HG03575 (cell line): ENCODE results near the gene ACSM5.
"Not testable (repeated sequence)": the region's sequence is repeated elsewhere in the genome, so short reads cannot be mapped to it uniquely, and the experiment has no call there.

Experiments used
- ATAC-seq: cut with Tn5 transposase; IDR thresholded peaks from one replicate; pipeline ENCODE4 v1.9.1; 2021; ENCODE audit not compliant: unreplicated experiment, insufficient number of reproducible peaks, low FRiP score; ENCODE audit errors: extremely low read depth

ACSM5 gene

DNA sequence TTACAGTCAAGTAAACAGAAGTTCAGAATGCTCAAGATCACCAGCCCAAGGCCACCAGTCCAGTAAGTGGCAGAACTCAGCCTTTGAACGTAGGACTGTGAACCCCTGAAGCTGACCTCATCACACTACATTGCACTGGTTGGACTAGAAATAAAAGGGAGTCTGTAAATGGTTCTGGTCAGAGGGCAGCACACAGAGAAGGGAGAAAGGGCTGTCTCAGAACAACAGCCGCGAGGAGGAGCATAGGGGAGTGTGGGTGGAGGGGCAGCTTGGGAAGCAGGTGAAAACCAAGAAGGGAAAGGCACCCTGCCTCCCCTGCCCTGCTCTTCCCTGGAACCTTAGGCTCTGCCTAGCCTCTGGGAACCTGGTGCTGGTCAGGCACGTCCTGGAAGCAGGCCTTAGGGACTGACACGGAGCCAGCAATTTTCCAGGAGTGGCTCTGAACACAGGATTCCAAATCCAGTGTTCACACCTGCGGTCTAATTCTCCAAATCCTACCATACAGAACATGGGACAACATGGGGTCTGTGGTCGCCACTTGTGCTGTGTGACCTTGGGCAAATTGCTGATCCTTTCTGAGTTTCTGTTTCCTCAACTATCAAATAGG, 11.8 kb upstream of the ACSM5 start:
- no peak for ATAC-seq

DNA sequence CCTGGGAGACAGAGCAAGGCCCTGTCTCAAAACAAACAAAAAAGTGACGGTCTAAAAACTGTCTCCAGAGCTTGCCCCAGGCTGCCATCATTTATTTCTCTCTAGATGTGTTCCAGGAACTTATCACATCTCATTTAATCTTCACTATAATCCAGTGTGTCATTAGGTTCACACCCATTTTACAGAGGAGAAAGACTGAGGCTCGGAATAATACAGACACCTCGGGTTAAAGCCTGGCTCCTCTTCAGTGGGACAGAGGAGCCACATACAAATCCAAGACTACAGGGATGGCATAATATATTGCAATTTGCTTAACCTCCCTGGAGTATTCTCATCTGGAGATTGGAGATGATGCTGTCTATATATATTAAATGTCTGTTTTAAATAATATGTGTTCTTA, 10.7 kb upstream of the ACSM5 start:
- no peak for ATAC-seq

DNA sequence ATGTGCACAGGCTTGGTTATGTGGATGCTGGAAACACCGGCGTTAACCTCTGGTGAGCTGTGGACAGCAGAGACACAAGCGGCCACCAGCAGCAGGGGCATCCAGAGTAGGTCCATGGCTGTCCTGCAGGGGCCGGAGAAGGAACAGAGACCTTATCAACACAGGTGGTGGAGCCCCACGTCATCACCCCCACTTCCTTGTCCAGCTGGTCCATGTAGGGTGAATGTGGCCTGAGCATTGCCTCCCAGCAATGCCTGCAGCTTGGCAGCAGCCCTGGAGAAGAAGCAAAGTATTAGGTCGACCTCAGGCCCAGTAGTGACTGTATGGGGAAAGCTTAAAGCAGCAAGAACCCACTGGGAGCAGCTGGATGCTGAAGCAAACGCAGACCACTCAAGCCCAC, 10.1 kb upstream of the ACSM5 start:
- ATAC-seq, result no peak

DNA sequence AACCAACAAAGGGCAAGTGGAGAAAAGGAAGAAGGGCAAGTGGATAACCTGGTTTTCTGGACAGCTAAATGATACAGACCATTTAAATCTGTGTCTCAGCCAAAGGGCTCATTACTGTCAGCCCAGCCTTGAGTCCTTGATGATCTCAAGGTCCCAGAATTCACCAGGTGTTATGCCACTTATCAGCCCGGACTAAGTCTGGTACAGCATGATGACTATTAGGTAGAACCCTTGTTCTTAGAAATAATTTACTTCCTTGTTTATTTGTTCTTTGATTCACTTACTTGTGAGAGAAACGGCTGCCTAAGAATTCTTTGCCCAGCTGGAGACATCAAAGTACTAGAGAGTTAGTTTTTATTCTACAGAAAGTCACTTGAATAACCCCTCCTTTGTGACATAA, 8.3 kb upstream of the ACSM5 start:
- ATAC-seq, result no peak

DNA sequence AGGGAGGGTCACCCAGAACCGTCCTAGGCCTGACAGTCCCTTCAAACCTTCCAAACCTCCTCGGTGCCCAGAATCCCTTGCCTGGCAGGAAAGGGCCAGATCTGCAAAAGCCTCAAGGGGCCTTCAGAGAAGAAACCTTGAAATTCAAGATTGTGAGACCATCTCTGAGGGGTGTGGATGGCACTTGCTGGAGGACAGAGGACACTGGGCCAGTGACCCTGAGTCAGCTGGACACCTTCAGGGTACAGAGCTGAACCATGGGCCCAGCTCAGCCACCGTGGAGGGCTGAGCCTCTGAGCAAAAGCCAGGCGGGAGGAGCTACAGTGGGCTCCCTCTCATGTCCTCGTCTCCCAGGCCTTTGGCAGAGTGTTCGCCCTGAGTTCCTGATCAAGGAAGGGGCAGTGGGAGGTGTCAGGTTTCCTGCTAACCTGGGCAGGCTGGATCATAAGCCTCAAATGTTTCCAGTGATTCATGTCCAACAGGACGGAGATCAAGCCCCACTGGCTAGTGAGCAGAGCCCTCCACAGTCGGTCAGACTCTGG, 7.8 kb upstream of the ACSM5 start:
- no peak for ATAC-seq

DNA sequence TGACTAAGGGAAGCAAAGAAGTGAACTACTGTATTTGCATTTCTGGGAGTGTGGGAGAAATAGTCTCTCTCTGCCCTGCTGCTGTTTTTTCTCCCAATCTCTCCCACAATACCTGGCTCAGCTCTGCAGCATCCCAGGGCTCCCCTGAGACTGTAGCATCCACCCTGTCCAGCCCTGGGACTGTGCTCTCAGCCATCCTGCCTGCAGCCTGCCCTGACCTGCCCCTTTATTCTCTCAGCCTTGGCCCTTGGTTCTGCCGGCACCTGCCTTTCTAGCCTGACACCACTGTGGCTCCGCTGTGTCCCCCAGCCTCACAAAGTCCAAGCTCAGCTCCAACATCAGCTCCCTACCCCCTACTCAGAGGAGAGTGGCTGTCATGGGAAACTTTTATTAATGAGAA, 6.7 kb upstream of the ACSM5 start:
- ATAC-seq, result no peak

DNA sequence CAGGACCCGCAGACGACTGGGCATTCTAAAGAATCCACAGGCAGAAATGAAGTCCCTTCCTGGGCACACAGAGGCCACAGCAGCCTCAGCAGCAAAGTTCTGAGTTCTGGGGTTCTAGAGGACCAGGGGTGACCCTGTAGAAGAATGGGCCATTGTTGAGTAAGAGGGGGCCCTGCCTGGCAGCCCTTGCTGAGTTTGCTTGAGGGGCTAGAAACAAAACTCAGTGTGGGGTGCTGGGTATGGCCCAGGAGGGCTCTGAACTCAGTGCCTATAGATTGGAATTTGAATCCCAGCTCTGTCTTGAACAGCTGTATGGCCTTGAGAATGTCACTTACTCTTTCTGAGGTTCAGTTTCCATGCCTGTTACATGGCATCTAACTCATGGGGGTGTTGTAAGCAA, 4.7 kb upstream of the ACSM5 start, which contains the start of gene PDILT:
Gene PDILT (minus strand): TSS at position 101 of the 400 bp plus-strand sequence. CDS start 5,437 bp downstream, outside the sequence.
- no peak for ATAC-seq

DNA sequence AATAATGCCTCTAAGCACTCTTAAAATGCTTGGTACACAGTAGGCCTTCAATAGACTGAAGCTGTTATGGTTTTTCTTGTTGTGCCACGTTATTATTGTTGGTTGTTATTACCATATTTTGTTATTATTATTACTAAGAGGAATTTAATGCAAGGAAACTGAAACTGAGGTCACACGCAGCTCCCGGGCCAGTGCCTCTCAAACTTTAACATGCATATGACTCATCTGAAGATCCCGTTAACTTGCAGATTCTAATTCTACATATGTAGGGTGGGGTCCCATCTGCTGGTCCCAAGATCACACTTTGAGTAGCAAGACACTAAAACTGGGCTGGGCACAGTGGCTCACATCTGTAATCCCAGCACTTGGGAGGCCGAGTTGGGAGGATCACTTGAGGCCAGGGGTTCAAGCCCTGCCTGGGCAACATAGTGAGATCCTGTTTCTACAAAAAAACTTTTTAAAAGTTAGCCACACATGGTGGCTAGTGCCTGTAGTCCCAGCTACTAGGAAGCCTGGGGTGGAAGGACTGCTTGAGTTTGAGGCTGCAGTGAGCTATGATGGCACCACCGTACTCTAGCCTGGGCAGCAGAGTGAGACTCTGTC, 888 bp downstream of the ACSM5 start:
- ATAC-seq, result no peak

DNA sequence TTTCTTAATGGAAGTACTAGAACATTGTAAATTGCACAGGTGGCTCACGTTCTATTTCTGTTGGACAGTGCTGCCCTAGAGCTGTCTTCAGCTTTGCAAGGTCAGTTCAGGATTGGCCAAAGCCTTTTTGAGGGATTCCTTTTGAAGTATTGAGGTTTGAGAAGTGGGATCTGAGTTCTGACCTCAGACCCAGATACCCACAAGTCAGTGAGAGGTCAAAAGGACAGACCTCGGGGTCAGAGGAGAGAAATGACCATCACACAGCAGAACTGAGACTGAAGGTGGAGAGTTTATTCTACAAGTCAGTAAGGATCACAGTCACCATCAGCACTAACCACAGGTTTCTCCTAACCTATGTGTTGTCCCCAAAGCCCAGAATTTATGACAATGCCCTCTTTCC, 1.7 kb downstream of the ACSM5 start:
- no peak for ATAC-seq

DNA sequence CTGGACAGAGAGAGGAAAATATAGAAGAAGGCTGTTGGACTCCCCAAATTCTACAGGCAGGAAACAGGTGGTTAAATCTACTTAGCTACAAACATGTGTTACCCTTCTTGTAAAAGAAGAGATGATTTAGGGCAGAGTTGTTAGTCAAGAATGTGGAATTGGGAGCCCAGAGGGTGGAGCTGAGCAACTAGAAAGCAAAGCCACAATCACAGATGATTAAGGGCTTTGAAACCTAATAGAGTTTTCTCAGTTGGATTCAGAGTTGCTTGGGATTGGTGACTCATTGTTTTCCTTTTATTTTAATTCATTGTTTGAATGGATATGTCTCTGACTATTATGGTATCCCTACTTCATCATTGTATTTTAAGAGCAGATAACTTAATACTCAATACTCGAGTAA, 6.2 kb downstream of the ACSM5 start:
- ATAC-seq, result no peak

DNA sequence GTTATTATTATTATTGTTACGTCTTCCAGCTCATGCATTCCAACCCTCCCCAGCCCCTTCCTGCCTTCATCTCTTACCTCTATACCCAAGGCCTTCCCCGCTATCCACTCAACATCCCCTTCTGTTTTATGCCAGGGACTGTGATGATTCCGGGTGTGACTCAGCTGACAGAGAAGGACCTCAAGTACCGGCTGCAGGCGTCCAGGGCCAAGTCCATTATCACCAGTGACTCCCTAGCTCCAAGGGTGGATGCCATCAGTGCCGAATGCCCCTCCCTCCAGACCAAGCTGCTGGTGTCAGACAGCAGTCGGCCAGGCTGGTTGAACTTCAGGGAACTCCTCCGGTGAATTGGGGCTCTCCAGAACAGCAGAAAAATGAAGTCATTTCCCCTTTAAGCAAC, 9.8 kb downstream of the ACSM5 start:
- ATAC-seq, result not testable (repeated sequence)

DNA sequence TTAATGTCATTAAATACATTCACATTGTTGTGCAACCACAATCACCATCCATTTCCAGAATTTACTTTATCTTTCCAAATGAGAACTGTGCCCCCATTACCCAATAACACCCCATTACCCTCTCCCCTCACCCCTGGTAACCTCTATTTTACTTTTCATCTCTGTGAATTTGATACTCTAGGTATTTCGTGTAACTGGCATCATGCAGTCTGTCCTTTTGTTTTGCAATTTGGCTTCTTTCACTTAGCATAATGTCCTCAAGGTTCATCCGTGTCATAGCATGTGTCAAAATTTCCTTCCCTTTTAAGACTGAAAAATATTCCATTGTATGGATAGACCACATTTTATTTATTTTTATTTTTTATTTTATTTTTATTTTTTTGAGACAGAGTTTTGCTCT, 12.4 kb downstream of the ACSM5 start:
- not testable (repeated sequence) for ATAC-seq

DNA sequence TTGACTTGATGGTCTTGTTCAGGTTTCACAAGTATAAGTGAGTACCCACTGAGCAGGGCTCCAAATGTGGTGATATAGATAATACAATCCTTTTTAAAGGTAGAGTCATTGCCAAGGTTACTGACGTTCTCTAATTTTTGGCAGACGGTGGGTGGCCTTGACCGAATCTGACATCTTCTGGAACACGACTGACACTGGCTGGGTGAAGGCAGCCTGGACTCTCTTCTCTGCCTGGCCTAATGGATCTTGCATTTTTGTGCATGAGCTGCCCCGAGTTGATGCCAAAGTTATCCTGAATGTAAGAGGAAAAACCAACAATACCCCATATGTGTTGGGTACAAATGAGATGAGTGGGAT, 14.4 kb downstream of the ACSM5 start:
- ATAC-seq, result not testable (repeated sequence)

DNA sequence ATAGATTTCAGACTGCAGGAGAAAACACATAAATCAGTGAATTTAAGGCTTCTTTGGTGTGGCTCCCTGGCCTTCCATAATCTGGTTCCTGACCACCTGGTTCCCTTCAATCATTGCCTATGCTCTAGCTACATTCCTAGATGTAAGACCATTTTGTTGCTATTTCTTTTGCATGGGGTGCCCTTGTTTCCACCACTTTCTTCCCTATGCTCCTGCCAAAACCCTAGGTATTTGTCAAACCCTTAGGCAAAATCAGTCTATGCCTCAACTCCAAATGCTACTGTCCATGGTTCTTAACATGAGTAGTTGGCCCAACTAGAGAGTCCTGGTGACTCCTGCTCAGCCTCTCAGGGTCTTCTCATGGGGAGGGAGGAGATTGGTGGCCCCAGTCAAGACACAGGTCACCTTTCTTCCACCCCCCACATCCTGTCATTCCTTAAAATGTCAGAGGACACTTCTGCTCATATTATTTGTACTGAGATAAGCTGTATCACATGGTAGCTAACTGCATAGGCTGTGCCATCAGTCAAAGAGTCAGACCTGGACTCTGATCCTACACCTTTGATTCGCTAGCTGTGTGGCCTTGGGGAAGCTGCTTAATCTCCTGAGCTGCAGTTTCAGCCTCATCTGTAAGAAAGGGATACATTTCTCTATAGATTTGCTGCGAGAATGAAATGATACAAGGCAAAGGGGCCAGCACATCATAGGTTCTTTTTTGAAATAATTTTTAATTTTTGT, 15.0 kb downstream of the ACSM5 start:
- ATAC-seq, result no peak

DNA sequence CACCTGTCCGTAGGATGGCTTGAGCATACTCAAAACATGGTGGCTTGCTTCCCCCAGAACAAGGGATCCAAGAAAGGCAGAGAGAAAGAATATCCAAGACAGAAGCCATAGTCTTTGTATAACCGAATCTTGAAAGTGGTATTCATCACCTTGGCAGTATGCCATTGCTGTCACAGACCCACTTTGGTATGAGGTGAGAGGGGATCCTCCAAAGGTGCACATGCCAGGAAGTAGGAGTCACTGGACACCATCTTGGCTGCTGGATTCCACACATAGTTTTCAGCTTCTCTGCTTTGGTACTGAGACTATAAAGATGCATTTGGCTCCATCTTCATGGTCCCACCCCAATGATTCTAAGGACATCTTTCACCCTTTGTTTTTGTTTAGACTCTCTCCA, 18.1 kb downstream of the ACSM5 start:
- ATAC-seq, result not testable (repeated sequence)

DNA sequence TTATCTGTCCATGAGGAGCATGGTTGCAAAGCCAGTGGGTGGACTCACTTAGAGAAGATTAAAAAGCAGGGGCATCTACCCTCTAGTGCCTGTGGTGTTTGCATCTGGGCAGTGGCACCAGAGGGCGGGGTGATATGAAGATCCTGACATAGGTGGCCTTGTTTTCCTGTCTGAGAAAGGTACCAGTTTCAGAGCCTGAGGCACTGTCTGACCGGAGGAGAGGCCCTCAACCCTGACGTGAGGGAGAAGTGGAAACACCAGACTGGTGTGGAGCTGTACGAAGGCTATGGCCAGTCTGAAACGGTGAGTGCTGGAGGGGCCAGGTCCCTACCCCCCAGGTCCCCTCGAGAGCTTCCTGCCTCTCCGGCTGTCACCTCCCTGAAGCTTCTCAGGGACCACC, 20.2 kb downstream of the ACSM5 start:
- ATAC-seq, result not testable (repeated sequence)

DNA sequence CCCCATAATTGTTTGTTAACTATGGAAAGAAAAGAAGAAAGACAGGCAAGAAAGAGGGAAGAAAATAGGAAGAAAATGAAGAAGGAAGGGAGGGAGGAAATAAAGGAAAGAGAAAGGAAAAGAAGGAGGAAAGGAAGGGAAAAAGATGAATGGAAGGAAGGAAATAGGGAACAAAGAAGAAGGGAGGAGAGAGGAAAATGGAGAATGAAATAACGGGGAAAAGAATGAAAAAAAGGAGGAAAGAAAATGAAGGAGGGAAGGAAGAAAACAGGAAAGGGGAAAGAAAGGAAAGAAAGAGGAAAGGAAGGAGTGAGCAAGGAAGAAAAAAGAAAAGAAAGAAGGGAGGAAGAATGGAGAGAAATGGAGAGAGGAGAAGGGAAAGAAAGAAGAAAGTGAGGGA, 21.1 kb downstream of the ACSM5 start:
- not testable (repeated sequence) for ATAC-seq

DNA sequence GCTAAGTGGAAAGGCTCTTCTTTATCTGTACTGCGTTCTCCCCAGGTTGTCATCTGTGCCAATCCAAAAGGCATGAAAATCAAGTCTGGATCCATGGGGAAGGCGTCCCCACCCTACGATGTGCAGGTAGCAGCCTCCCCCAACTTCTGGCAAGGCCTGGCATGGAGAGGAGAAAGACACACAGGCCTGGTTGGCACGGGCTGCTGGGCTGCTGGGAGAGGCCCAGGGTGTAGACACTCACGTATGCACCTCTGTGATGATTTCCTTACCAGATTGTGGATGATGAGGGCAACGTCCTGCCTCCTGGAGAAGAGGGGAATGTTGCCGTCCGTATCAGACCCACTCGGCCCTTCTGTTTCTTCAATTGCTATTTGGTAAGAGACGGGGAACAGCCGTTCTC, 21.6 kb downstream of the ACSM5 start:
- ATAC-seq, result no peak

DNA sequence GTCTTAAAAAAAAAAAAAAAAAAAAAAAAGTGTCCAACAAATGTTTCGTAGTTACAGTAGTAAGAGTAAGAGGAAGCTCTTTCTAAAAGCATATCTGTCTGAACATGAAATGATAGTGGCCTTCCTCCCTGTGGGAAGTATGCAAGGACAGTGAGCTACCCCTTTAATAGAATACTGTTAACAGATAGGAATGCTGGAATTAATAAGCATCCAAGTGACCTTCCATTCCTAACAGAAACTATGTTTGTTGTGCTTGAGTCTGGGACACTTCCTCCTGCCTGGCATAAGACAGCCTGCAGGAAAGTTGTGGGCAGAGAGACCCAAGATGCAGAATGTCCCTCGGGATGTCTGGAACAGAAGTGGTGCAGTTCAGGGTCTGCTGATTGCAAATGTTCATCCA, 29.6 kb downstream of the ACSM5 start:
- not testable (repeated sequence) for ATAC-seq

DNA sequence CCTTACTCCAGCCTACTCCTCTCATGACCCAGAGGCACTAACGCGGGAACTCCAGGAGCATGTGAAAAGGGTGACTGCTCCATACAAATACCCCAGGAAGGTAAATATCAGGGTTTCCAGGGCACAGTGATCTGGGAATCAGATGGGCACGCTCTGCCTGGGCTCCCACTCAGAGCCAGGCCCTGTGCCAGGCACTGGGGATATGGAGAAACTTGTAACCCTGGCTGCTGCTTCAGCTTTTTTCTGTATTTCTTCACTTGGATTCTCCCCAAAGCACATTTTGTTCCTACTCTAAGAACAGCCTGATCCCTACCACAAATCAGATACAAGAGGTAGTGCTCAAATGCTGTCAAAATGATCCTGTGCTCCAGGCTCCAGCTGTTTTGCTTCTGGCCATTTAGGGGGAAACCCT, 30.5 kb downstream of the ACSM5 start:
- ATAC-seq, result not testable (repeated sequence)
